Thoracic aorta (tissue), 2 donors: ENCODE measurements around the gene LIME1. TPM values are rescaled to one million over a fixed set of nuclear protein-coding genes. Genes with fewer than 3 reads are reported as not detected.

ENCODE experiments used
- ATAC-seq: fragments of 150-250 bp; one replicate; pipeline ENCODE4 v1.8.0; 2017; ENCODE audit warnings: low read depth; ENCODE audit not compliant: insufficient number of reproducible peaks, low FRiP score
- DNase-seq: peaks from one replicate; pipeline ENCODE4 v3.0.0-alpha.2; 2020; ENCODE audit warnings: low spot score
- H3K27ac ChIP-seq, 2 donors: fragments of 200-600 bp; sonication (generic); 1 replicate in 1 of 2; 2 replicates in 1 of 2; pipeline ENCODE4 v1.5.1; 2016; ENCODE audit warnings: mild to moderate bottlenecking in 2 of 2, moderate library complexity in 2 of 2
- H3K27me3 ChIP-seq: fragments of 200-600 bp; sonication (generic); replicated peaks from 2 replicates; pipeline ENCODE4 v1.6.0; 2016; ENCODE audit warnings: mild to moderate bottlenecking; ENCODE audit not compliant: insufficient read depth
- H3K36me3 ChIP-seq: fragments of 200-600 bp; sonication (generic); one replicate; pipeline ENCODE4 v1.5.1; 2016
- H3K4me1 ChIP-seq, 2 donors: fragments of 200-600 bp; sonication (generic); 1 replicate in 1 of 2; 2 replicates in 1 of 2; pipeline versions ENCODE4 v1.5.1 to v1.6.0; 2016; ENCODE audit warnings: low read depth in 2 of 2, mild to moderate bottlenecking in 1 of 2; ENCODE audit not compliant: control insufficient read depth in 1 of 2
- H3K4me3 ChIP-seq: fragments of 200-600 bp; sonication (generic); 2 replicates; pipeline ENCODE4 v1.5.1; 2016; ENCODE audit warnings: mild to moderate bottlenecking
- H3K9me3 ChIP-seq: fragments of 200-600 bp; sonication (generic); 2 replicates; pipeline ENCODE4 v1.5.1; 2016
- CTCF ChIP-seq: fragments of 200-600 bp; sonication (generic); IDR thresholded peaks from one replicate; pipeline ENCODE4 v1.5.1; 2019; ENCODE audit warnings: antibody characterized with exemption
- total RNA-seq, 2 donors: library from RNA; depleted of rRNA; stranded (reverse); fragments of >200 nt; gene quantifications; one replicate each; pipeline versions ENCODE4 v1.1.0 to v1.2.3, GENCODE V29; 2016

Gene LIME1
- total RNA-seq, 2 donors from 2014 or later = 15.6 to 26.5 TPM

GRCh38 chr20:63745961-63746731 is 9.7 kb downstream of the LIME1 start:
- no peaks in the 10 kb centered on the region for H3K27me3 ChIP-seq
- no peak for TF ChIP-seq CTCF
- no peak for ATAC-seq
- H3K4me1 ChIP-seq = peaks cover 7 to 15% of the 10 kb centered on the region in 2 donors
- no peak overlapping the region for H3K27ac ChIP-seq
- peaks cover 22% of the 10 kb centered on the region for H3K36me3 ChIP-seq
- DNase-seq = no peak
- no peaks in the 10 kb centered on the region for H3K9me3 ChIP-seq
- H3K4me3 ChIP-seq = no peak overlapping the region

- H3K36me3 ChIP-seq = peaks cover 16% of the 10 kb centered on the region
- H3K9me3 ChIP-seq = no peaks in the 10 kb centered on the region
- no peaks in the 10 kb centered on the region for H3K27me3 ChIP-seq
- peaks cover under 1 to 8% of the 10 kb centered on the region in 2 donors for H3K4me1 ChIP-seq
- TF ChIP-seq CTCF = no peak
- DNase-seq (no peak), ATAC-seq (no peak)
- H3K27ac ChIP-seq = no peak overlapping the region
- H3K4me3 ChIP-seq = no peak overlapping the region
These were observed 10.4 kb downstream of the LIME1 start for GRCh38 chr20:63746751-63747315.

- H3K4me3 ChIP-seq = no peak overlapping the region
- TF ChIP-seq CTCF = no peak
- H3K27ac ChIP-seq = no peak overlapping the region
- no peaks in the 10 kb centered on the region for H3K9me3 ChIP-seq
- peaks cover 0 to 6% of the 10 kb centered on the region in 2 donors for H3K4me1 ChIP-seq
- H3K36me3 ChIP-seq = peaks cover 12% of the 10 kb centered on the region
- H3K27me3 ChIP-seq = no peaks in the 10 kb centered on the region
- ATAC-seq (no peak), DNase-seq (no peak)
These were observed 11.2 kb downstream of the LIME1 start for GRCh38 chr20:63747622-63748069.

GRCh38 chr20:63748070-63748933 is 11.8 kb downstream of the LIME1 start:
- H3K4me3 ChIP-seq = no peak overlapping the region
- H3K27me3 ChIP-seq = no peaks in the 10 kb centered on the region
- H3K27ac ChIP-seq = no peak overlapping the region
- H3K9me3 ChIP-seq = no peaks in the 10 kb centered on the region
- no peak for TF ChIP-seq CTCF
- H3K4me1 ChIP-seq = peaks cover 0 to 6% of the 10 kb centered on the region in 2 donors
- H3K36me3 ChIP-seq = peaks cover 7% of the 10 kb centered on the region
- ATAC-seq = no peak
- DNase-seq = no peak

GRCh38 chr20:63748934-63749270 is 12.4 kb downstream of the LIME1 start:
- Histone ChIP-seq H3K27me3 (no peaks in the 10 kb centered on the region), H3K9me3 (no peaks in the 10 kb centered on the region), H3K4me1 (peaks cover 0 to 6% of the 10 kb centered on the region in 2 donors), H3K27ac (no peak overlapping the region), H3K36me3 (peaks cover under 1% of the 10 kb centered on the region), H3K4me3 (no peak overlapping the region)
- no peak for TF ChIP-seq CTCF
- no peak for DNase-seq
- ATAC-seq = no peak
